Mesenchymal stem cell (in vitro differentiated cells and primary cell): Measurements from ENCODE around the gene SAMD13.
A peak's percentile ranks its signal among the peaks of the same experiment; 100 is the strongest.

ENCODE experiments used
- DNase-seq: peaks from one replicate; pipeline ENCODE4 v3.0.0-alpha.2; 2013
- H2AFZ ChIP-seq: one replicate; pipeline ENCODE4 v1.6.1; 2013; ENCODE audit warnings: low read depth, mild to moderate bottlenecking, control low read depth, inconsistent platforms, low read length, moderate library complexity
- H2AK5ac ChIP-seq: 2 replicates; pipeline ENCODE4 v1.6.1; 2013; ENCODE audit warnings: low read length, moderate library complexity, mild to moderate bottlenecking, inconsistent platforms; ENCODE audit not compliant: severe bottlenecking
- H2BK120ac ChIP-seq: one replicate; pipeline ENCODE4 v1.6.1; 2013; ENCODE audit warnings: low read depth, mild to moderate bottlenecking, inconsistent platforms, low read length, moderate library complexity
- H2BK12ac ChIP-seq, 2 experiments: one replicate each; pipeline ENCODE4 v1.6.1; 2013; ENCODE audit warnings: inconsistent platforms in 2 of 2, low read length in 2 of 2, mild to moderate bottlenecking in 2 of 2, moderate library complexity in 2 of 2, control low read depth in 1 of 2
- H2BK15ac ChIP-seq: one replicate; pipeline ENCODE4 v1.6.1; 2013; ENCODE audit warnings: mild to moderate bottlenecking, low read depth, inconsistent platforms; ENCODE audit not compliant: poor library complexity, severe bottlenecking
- H2BK5ac ChIP-seq: 2 replicates; pipeline ENCODE4 v1.6.1; 2013; ENCODE audit warnings: low read depth, mild to moderate bottlenecking, low read length, control low read depth, inconsistent platforms; ENCODE audit not compliant: poor library complexity, severe bottlenecking
- H3K14ac ChIP-seq, 2 experiments: one replicate each; pipeline ENCODE4 v1.6.1; 2013; ENCODE audit warnings: inconsistent platforms in 2 of 2, low read length in 2 of 2, control low read depth in 1 of 2, mild to moderate bottlenecking in 1 of 2, moderate library complexity in 1 of 2
- H3K18ac ChIP-seq, 2 experiments: one replicate each; pipeline ENCODE4 v1.6.1; 2013; ENCODE audit warnings: inconsistent platforms in 2 of 2, low read length in 2 of 2, control low read depth in 1 of 2, low read depth in 1 of 2, mild to moderate bottlenecking in 1 of 2
- H3K23ac ChIP-seq, 2 experiments: one replicate each; pipeline ENCODE4 v1.6.1; 2013; ENCODE audit warnings: inconsistent platforms in 2 of 2, low read length in 2 of 2, mild to moderate bottlenecking in 2 of 2, moderate library complexity in 2 of 2, control low read depth in 1 of 2
- H3K27ac ChIP-seq: 2 replicates; pipeline ENCODE4 v1.5.1; 2013; ENCODE audit warnings: mild to moderate bottlenecking, moderate library complexity, low read length, control low read depth, inconsistent platforms; ENCODE audit not compliant: poor library complexity, severe bottlenecking
- H3K27me3 ChIP-seq, 2 experiments: 2 replicates each; pipeline versions ENCODE4 v1.6.1 to v1.7.0; 2013; ENCODE audit warnings: low read length in 2 of 2, mild to moderate bottlenecking in 2 of 2, moderate library complexity in 2 of 2, control low read depth in 1 of 2, inconsistent platforms in 1 of 2; ENCODE audit not compliant: control insufficient read depth in 1 of 2, insufficient read depth in 1 of 2
- H3K36me3 ChIP-seq, 2 experiments: 2 replicates each; pipeline versions ENCODE4 v1.6.1 to v1.7.0; 2013; ENCODE audit warnings: low read length in 2 of 2, control low read depth in 1 of 2, inconsistent platforms in 1 of 2, low read depth in 1 of 2, mild to moderate bottlenecking in 1 of 2; ENCODE audit not compliant: insufficient read depth in 2 of 2, control insufficient read depth in 1 of 2
- H3K4ac ChIP-seq, 2 experiments: one replicate each; pipeline ENCODE4 v1.6.1; 2013; ENCODE audit warnings: inconsistent platforms in 2 of 2, low read length in 2 of 2, mild to moderate bottlenecking in 2 of 2, moderate library complexity in 2 of 2, control low read depth in 1 of 2, low read depth in 1 of 2
- H3K4me1 ChIP-seq: 2 replicates; pipeline ENCODE4 v1.6.1; 2013; ENCODE audit warnings: low read depth, low read length, control low read depth; ENCODE audit not compliant: control insufficient read depth, insufficient read depth
- H3K4me2 ChIP-seq: 2 replicates; pipeline ENCODE4 v1.6.1; 2013; ENCODE audit warnings: low read length, mild to moderate bottlenecking, inconsistent platforms; ENCODE audit not compliant: poor library complexity, severe bottlenecking
- H3K4me3 ChIP-seq, 2 experiments: 2 replicates each; pipeline versions ENCODE4 v1.5.1 to v1.7.0; 2013; ENCODE audit warnings: low read length in 2 of 2, mild to moderate bottlenecking in 2 of 2, control low read depth in 1 of 2, low read depth in 1 of 2; ENCODE audit not compliant: insufficient read depth in 1 of 2
- H3K79me1 ChIP-seq: replicated peaks from 2 replicates; pipeline ENCODE4 v1.6.1; 2013; ENCODE audit warnings: mild to moderate bottlenecking, control low read depth, low read length, inconsistent platforms; ENCODE audit not compliant: poor library complexity, severe bottlenecking
- H3K9ac ChIP-seq: 2 replicates; pipeline ENCODE4 v1.7.0; 2013; ENCODE audit warnings: mild to moderate bottlenecking, low read length, moderate library complexity
- H3K9me3 ChIP-seq: 2 replicates; pipeline ENCODE4 v1.7.0; 2013; ENCODE audit warnings: mild to moderate bottlenecking, low read length; ENCODE audit not compliant: control insufficient read depth
- H4K8ac ChIP-seq: one replicate; pipeline ENCODE4 v1.6.1; 2013; ENCODE audit warnings: inconsistent platforms, mild to moderate bottlenecking, low read length, moderate library complexity
- H4K91ac ChIP-seq: one replicate; pipeline ENCODE4 v1.6.1; 2013; ENCODE audit warnings: mild to moderate bottlenecking, low read length, inconsistent platforms
- WGBS: methylation state at CpG from one replicate; pipeline ENCODE4 v1.1.7; 2013; ENCODE audit warnings: mixed read lengths; 5-methylcytosine and 5-hydroxymethylcytosine counted together

Gene SAMD13

DNA sequence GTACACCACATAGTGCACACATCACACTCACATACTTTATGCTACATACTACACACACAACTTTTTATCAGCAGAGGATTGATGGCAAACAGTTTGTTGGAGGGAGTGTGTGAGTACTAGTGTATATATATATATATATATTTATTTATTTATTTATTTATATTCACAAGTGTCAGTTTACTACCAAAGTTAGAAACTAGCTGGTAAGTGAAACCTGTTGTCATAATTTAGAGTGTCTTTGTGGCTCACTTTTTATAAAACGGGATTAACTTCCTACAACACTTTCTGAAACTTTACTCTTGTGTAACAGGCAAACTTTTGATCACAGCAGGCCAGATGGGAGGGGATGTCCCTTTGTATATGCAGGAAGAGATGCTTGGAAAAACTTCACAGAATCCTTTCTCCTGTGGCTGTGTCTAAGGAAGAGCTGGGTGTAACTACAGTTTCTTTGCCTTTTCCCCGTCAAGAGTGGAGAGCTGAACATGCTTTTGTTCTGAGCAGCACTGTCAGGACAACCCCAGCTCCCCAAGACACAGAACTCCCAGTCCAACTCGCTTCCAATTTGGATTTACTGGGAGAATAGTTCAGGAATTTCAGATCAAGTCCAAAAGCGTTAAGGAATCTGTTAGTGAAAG is 1.9 kb upstream of the SAMD13 start:
- no peak overlapping the region for H2AFZ ChIP-seq
- no peak overlapping the region for H2BK5ac ChIP-seq
- no peak overlapping the region for H2BK15ac ChIP-seq
- peak overlapping the region in 1 of 2 experiments; percentile 77 for H3K4ac ChIP-seq
- H3K36me3 ChIP-seq: no peaks in the 10 kb centered on the region
- H3K14ac ChIP-seq: no peak overlapping the region
- no peak overlapping the region for H4K91ac ChIP-seq
- H2BK120ac ChIP-seq: no peak overlapping the region
- 56% methylated on average over 1 of the region's 4 CpGs for WGBS
- H3K9ac ChIP-seq: peak overlapping the region; percentile 86
- peak overlapping the region; percentile 92 for H3K4me2 ChIP-seq
- no peak overlapping the region for H3K27ac ChIP-seq
- no peak overlapping the region for H4K8ac ChIP-seq
- H2AK5ac ChIP-seq: no peak overlapping the region
- H3K4me1 ChIP-seq: peaks cover 4% of the 10 kb centered on the region
- H3K79me1 ChIP-seq: no peaks in the 10 kb centered on the region
- peak overlapping the region in 1 of 2 experiments; percentile 91 for H3K18ac ChIP-seq
- peaks cover 4% of the 10 kb centered on the region for H3K9me3 ChIP-seq
- peak overlapping the region in 1 of 2 experiments; percentile 48 for H2BK12ac ChIP-seq
- no peak overlapping the region for H3K23ac ChIP-seq
- DNase-seq: peak; percentile 26
- H3K27me3 ChIP-seq: no peaks in the 10 kb centered on the region
- H3K4me3 ChIP-seq: peak overlapping the region in 1 of 2 experiments; percentile 97

DNA sequence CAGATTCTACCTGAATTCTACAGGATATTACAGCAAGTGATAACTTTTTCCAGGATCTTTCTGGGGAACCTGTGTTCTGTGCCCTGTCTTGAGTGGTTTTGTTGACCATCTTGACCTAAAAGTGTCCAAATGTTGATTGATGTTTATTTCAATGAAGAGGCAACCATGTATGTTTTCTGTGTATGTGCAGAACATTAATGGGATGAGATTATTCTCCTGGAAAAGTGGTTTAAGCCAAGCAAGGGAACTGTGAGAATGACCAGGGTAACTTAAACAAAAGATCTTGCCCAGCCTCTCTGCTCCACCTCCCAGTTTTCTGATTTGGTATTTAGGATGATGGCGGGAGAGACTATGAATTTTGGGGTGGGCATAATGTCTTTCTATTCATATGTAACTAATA is 1.0 kb upstream of the SAMD13 start:
- no peak overlapping the region for H3K4ac ChIP-seq
- peak overlapping the region; percentile 68 for H3K9ac ChIP-seq
- H2BK5ac ChIP-seq: no peak overlapping the region
- H3K27ac ChIP-seq: no peak overlapping the region
- no peak overlapping the region for H3K18ac ChIP-seq
- no peak overlapping the region for H3K23ac ChIP-seq
- H3K79me1 ChIP-seq: no peaks in the 10 kb centered on the region
- H3K4me3 ChIP-seq: peak overlapping the region in 1 of 2 experiments; percentile 73
- H4K91ac ChIP-seq: no peak overlapping the region
- no peaks in the 10 kb centered on the region for H3K36me3 ChIP-seq
- peak overlapping the region; percentile 69 for H4K8ac ChIP-seq
- peaks cover 4% of the 10 kb centered on the region for H3K4me1 ChIP-seq
- peaks cover 4% of the 10 kb centered on the region for H3K9me3 ChIP-seq
- no peak overlapping the region for H3K14ac ChIP-seq
- H3K4me2 ChIP-seq: no peak overlapping the region
- WGBS: no CpG with 5 or more reads among the region's 1 CpG
- no peak overlapping the region for H2BK15ac ChIP-seq
- no peak for DNase-seq
- H2AFZ ChIP-seq: no peak overlapping the region
- H2AK5ac ChIP-seq: no peak overlapping the region
- no peaks in the 10 kb centered on the region for H3K27me3 ChIP-seq
- H2BK120ac ChIP-seq: no peak overlapping the region
- no peak overlapping the region for H2BK12ac ChIP-seq

DNA sequence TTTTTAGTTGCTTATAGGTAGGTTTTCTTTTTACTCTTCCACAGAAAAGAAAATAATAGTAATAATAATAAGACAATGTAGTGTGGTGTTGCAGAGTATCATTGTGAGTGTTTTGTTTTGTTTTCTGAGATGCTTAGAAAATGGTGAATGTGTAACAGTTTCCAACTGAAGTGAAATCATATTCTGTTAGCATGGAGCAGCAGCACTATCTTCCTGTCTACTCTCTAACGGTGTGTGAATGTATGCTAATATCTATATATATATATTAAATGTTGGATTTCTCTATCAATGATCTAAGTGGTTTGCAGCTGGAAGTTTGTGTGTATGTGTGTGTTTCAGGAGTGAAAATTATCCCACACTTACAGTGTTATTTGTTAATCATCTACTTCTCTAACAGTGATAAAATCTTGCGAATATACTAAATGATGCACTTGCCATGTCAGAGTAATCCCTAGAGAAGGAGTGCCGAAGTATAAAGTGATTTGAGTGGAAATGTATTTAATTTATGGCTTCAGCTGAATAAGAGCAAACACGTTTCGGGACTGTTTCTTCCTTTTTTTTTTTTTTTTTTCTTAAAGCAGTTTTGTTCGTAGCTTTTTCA is 377 bp downstream of the SAMD13 start:
- peak overlapping the region; percentile 68 for H3K9ac ChIP-seq
- H2BK12ac ChIP-seq: no peak overlapping the region
- no peak overlapping the region for H2AFZ ChIP-seq
- peaks cover 4% of the 10 kb centered on the region for H3K4me1 ChIP-seq
- H3K14ac ChIP-seq: no peak overlapping the region
- H3K23ac ChIP-seq: no peak overlapping the region
- H2BK15ac ChIP-seq: no peak overlapping the region
- H4K91ac ChIP-seq: no peak overlapping the region
- H3K4me2 ChIP-seq: peak overlapping the region; percentile 47
- H3K18ac ChIP-seq: no peak overlapping the region
- peak overlapping the region; percentile 51 for H3K27ac ChIP-seq
- H2BK120ac ChIP-seq: no peak overlapping the region
- H3K36me3 ChIP-seq: no peaks in the 10 kb centered on the region
- H2BK5ac ChIP-seq: no peak overlapping the region
- H3K4me3 ChIP-seq: peak overlapping the region in 1 of 2 experiments; percentile 73
- H3K27me3 ChIP-seq: no peaks in the 10 kb centered on the region
- peak; percentile 19 for DNase-seq
- H4K8ac ChIP-seq: no peak overlapping the region
- no peaks in the 10 kb centered on the region for H3K9me3 ChIP-seq
- H2AK5ac ChIP-seq: no peak overlapping the region
- H3K4ac ChIP-seq: no peak overlapping the region
- 21% methylated on average over 3 of the region's 6 CpGs for WGBS
- H3K79me1 ChIP-seq: no peaks in the 10 kb centered on the region

DNA sequence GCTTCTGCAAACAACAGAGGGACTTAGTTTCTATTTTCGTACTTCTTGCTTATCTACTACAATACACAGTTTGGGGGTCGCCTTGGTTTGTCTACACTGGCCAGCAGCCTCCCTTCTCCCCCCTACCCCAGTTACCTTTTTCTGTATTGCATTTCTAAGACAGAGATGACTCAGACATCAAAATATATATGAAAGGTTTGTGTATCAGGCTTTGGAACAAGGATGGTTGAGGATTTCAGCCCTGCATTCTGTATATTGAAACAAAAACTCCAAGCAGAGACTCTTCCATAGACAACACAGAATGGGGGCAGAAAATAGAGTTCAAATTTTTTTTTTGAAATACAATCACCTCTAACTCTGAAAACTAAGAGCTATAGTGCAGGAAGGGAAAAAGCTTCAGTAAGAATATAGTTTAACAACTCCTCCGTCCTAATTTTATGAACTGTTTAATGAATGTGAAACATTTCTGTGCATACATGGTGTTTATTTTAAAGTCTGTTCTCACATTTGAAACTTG is 1.9 kb downstream of the SAMD13 start:
- no peak overlapping the region for H2BK15ac ChIP-seq
- H3K4me3 ChIP-seq: peak overlapping the region in 1 of 2 experiments; percentile 73
- H3K27me3 ChIP-seq: no peaks in the 10 kb centered on the region
- no peak overlapping the region for H2BK120ac ChIP-seq
- DNase-seq: peak; percentile 16
- H2AK5ac ChIP-seq: no peak overlapping the region
- no peak overlapping the region for H3K18ac ChIP-seq
- peaks cover 4% of the 10 kb centered on the region for H3K4me1 ChIP-seq
- no peak overlapping the region for H2AFZ ChIP-seq
- H3K23ac ChIP-seq: no peak overlapping the region
- H3K4ac ChIP-seq: no peak overlapping the region
- peak overlapping the region; percentile 72 for H4K8ac ChIP-seq
- H3K4me2 ChIP-seq: peak overlapping the region; percentile 65
- no peak overlapping the region for H2BK12ac ChIP-seq
- H2BK5ac ChIP-seq: no peak overlapping the region
- no peaks in the 10 kb centered on the region for H3K79me1 ChIP-seq
- H3K9me3 ChIP-seq: no peaks in the 10 kb centered on the region
- no peaks in the 10 kb centered on the region for H3K36me3 ChIP-seq
- peak overlapping the region; percentile 54 for H3K27ac ChIP-seq
- 42% methylated on average over 3 of the region's 3 CpGs for WGBS
- no peak overlapping the region for H3K14ac ChIP-seq
- no peak overlapping the region for H4K91ac ChIP-seq
- peak overlapping the region; percentile 68 for H3K9ac ChIP-seq
